GM12874 (cell line): ENCODE results near the gene FGFR2.

Experiments used
- CTCF ChIP-seq: IDR thresholded peaks from 2 replicates; pipeline ENCODE4 v1.5.1; 2011; ENCODE audit warnings: low read depth, mild to moderate bottlenecking, control low read depth, low read length, moderate library complexity; ENCODE audit not compliant: insufficient read depth

The FGFR2 gene

DNA sequence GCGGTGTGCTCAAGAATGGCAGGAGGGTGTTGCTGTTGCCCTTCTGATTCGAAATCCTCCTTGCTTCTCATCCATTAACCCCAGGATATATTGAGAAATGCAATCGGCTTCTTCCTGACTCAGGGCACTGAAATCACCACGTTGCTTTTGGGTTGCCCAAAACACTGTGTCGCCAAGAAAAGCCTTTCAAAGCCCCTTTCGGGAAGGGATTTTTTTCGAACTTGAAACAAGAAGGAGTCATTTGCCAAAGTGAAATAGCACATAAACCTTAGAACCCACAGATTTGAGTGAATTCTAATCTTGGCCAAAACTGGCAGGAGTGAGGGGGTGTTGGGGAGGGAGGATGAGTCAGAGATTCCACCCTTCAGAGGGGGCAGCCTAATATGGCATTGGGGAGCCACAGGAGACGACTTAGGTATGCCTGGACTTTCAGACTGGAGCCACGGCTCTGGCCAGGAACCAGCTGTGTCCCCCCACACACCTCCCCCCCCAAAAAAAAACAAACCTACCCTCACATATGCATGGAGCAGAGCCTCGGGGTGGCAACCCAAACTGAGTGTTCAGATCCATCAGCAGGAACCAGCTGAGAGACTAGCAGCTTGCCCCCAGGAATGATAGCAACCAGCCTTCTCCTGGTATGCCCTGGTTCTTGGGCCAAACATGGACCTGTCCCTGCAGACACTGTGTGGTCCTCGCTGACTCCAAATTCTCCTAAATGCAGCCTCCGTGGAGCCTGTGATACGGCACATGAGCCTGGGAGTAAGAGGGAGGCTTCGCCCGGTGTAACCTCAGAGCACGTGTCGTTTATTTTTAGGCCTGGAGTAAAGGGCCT lies 138.4 kb downstream of the FGFR2 start:
- no peak for TF ChIP-seq CTCF

DNA sequence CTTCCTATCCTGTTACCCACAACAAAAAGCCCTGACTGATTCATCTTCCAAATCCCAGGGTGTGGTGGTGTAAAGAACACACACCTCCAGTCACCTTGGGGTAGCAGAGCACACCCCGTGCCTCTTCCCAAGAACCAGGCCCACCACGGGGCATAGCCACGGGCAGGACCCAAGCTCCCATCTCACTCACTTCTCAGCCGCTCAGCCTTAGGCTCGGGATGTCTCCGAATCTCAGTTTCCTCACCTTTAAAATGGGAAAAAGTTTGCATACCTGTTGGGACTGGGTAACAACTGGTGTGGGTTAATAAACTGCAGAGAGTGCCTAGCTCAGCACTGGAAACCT lies 139.0 kb downstream of the FGFR2 start:
- TF ChIP-seq CTCF, result no peak

DNA sequence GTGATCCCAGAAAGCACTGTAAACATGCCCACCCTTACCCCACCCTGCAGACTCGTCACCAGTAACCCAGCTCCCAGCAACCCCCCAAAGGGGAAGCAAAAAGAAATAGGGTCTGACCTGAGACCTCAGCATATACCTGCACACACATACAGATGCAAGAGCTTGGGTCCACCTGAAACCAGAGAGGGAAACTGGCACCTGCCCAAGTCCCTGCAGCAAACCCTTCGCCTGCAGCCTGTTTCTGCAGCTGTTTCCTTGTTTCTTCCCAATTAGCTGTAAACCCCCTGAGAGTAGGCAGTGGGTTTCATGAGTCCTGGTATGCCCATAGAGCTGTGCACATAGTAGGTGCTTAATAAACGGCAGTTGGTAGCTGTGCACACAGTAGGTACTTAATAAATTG lies 140.5 kb downstream of the FGFR2 start:
- TF ChIP-seq CTCF, result no peak

DNA sequence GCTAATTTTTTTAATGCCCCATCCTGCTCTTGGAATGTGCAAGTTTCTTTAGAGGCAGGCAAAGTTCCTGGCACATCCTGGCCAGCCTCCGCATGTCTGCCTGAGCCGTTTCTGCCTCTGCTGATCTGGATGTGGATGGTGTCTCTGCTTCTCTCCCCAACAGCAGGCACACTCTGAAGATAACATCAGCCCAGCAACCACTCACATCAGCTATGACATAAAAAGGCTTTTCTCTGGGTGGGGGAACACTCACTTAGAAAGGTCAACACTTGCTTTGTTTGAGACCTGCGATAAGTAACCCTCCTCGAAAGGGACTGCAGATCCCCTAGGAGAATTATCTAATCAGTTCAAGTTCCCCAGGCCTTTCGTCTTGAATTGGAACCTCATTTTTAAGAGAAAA lies 142.9 kb downstream of the FGFR2 start:
- TF ChIP-seq CTCF, result no peak

- no peak for TF ChIP-seq CTCF
These were observed 143.5 kb downstream of the FGFR2 start for GRCh38 chr10:121454781-121455180.

DNA sequence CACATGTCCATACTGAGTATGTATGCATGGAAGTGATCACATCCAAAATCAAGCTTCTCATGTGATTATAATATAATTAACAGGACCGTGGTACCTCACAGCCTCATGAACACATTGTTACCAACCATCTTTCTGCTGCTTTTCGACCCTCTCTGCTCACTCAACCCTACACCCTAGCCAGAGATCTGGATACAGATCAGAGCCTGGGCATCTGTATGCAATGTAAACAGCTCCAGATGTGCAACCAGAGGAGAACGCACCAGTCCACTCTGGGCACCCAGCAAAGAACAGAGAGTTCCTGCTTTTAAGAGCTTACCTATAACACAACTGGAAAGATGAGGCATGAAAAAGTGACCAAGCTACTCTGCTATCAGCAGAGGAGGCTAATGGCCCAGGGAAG lies 145.1 kb downstream of the FGFR2 start:
- TF ChIP-seq CTCF, result no peak

GRCh38 chr10:121452581-121452980 lies 145.7 kb downstream of the FGFR2 start:
- TF ChIP-seq CTCF, result no peak
